ENCODE results near the gene BIRC5. TPM values are rescaled to one million over a fixed set of nuclear protein-coding genes. Genes with fewer than 3 reads are reported as not detected.
"Not testable (repeated sequence)": the region's sequence is repeated elsewhere in the genome, so short reads cannot be mapped to it uniquely, and the experiment has no call there.

BIRC5 gene
- total RNA-seq, 1 donor from 2014 or later = 11.0 TPM

GRCh38 chr17:78249074-78249817 is 35.2 kb downstream of the BIRC5 start:
- Histone ChIP-seq H3K4me3 (ENCODE audit: low read length in 3 of 3) (no peak overlapping the region), H3K9me3 (ENCODE audit: control insufficient read depth in 3 of 3, low read length in 3 of 3) (no peaks in the 10 kb centered on the region), H3K4me1 (ENCODE audit: control insufficient read depth in 3 of 3, insufficient read depth in 3 of 3, low read length in 3 of 3) (peaks cover 14 to 25% (median 15%) of the 10 kb centered on the region in 3 donors), H3K36me3 (ENCODE audit: control insufficient read depth in 3 of 3, insufficient read depth in 3 of 3, low read length in 3 of 3) (no peaks in the 10 kb centered on the region), H3K9ac (ENCODE audit: low read depth in 1 of 3, low read length in 3 of 3) (no peak overlapping the region), H3K27ac (ENCODE audit: low read depth, low read length) (no peak overlapping the region), H3K27me3 (ENCODE audit: control insufficient read depth in 3 of 3, insufficient read depth in 3 of 3, low read length in 3 of 3) (peaks cover 0 to 3% (median 0%) of the 10 kb centered on the region in 3 donors)

GRCh38 chr17:78249818-78250806 is 36.1 kb downstream of the BIRC5 start:
- Histone ChIP-seq H3K36me3 (ENCODE audit: control insufficient read depth in 3 of 3, insufficient read depth in 3 of 3, low read length in 3 of 3) (no peaks in the 10 kb centered on the region), H3K27me3 (ENCODE audit: control insufficient read depth in 3 of 3, insufficient read depth in 3 of 3, low read length in 3 of 3) (peaks cover 0 to 3% (median 0%) of the 10 kb centered on the region in 3 donors), H3K27ac (ENCODE audit: low read depth, low read length) (no peak overlapping the region), H3K9me3 (ENCODE audit: control insufficient read depth in 3 of 3, low read length in 3 of 3) (no peaks in the 10 kb centered on the region), H3K4me1 (ENCODE audit: control insufficient read depth in 3 of 3, insufficient read depth in 3 of 3, low read length in 3 of 3) (peaks cover 14 to 25% (median 15%) of the 10 kb centered on the region in 3 donors), H3K9ac (ENCODE audit: low read depth in 1 of 3, low read length in 3 of 3) (no peak overlapping the region), H3K4me3 (ENCODE audit: low read length in 3 of 3) (no peak overlapping the region)

GRCh38 chr17:78250891-78251772 is 37.1 kb downstream of the BIRC5 start:
- Histone ChIP-seq H3K27ac (ENCODE audit: low read depth, low read length) (no peak overlapping the region), H3K9ac (ENCODE audit: low read depth in 1 of 3, low read length in 3 of 3) (peak overlapping the region in 2 of 3 donors; percentile 43 to 57)

GRCh38 chr17:78251773-78252103 is 37.7 kb downstream of the BIRC5 start:
- Histone ChIP-seq H3K27ac (ENCODE audit: low read depth, low read length) (no peak overlapping the region), H3K36me3 (ENCODE audit: control insufficient read depth in 3 of 3, insufficient read depth in 3 of 3, low read length in 3 of 3) (no peaks in the 10 kb centered on the region), H3K4me3 (ENCODE audit: low read length in 3 of 3) (no peak overlapping the region), H3K9ac (ENCODE audit: low read depth in 1 of 3, low read length in 3 of 3) (no peak overlapping the region), H3K9me3 (ENCODE audit: control insufficient read depth in 3 of 3, low read length in 3 of 3) (no peaks in the 10 kb centered on the region), H3K27me3 (ENCODE audit: control insufficient read depth in 3 of 3, insufficient read depth in 3 of 3, low read length in 3 of 3) (peaks cover 0 to 3% (median 0%) of the 10 kb centered on the region in 3 donors), H3K4me1 (ENCODE audit: control insufficient read depth in 3 of 3, insufficient read depth in 3 of 3, low read length in 3 of 3) (peaks cover 14 to 25% (median 18%) of the 10 kb centered on the region in 3 donors)

More at GRCh38 chr17:78250891-78251772, 37.1 kb downstream of the BIRC5 start:
- H3K36me3 ChIP-seq (ENCODE audit: control insufficient read depth in 3 of 3, insufficient read depth in 3 of 3, low read length in 3 of 3) = no peaks in the 10 kb centered on the region
- peak overlapping the region in 1 of 3 donors; percentile 26 for H3K4me3 ChIP-seq (ENCODE audit: low read length in 3 of 3)
- no peaks in the 10 kb centered on the region for H3K9me3 ChIP-seq (ENCODE audit: control insufficient read depth in 3 of 3, low read length in 3 of 3)
- peaks cover 14 to 25% (median 18%) of the 10 kb centered on the region in 3 donors for H3K4me1 ChIP-seq (ENCODE audit: control insufficient read depth in 3 of 3, insufficient read depth in 3 of 3, low read length in 3 of 3)
- H3K27me3 ChIP-seq (ENCODE audit: control insufficient read depth in 3 of 3, insufficient read depth in 3 of 3, low read length in 3 of 3) = peaks cover 0 to 3% (median 0%) of the 10 kb centered on the region in 3 donors

- H3K27me3 ChIP-seq (ENCODE audit: control insufficient read depth in 3 of 3, insufficient read depth in 3 of 3, low read length in 3 of 3) = peaks cover 0 to 3% (median 0%) of the 10 kb centered on the region in 3 donors
- H3K36me3 ChIP-seq (ENCODE audit: control insufficient read depth in 3 of 3, insufficient read depth in 3 of 3, low read length in 3 of 3) = no peaks in the 10 kb centered on the region
- H3K27ac ChIP-seq (ENCODE audit: low read depth, low read length) = no peak overlapping the region
- peaks cover 14 to 25% (median 18%) of the 10 kb centered on the region in 3 donors for H3K4me1 ChIP-seq (ENCODE audit: control insufficient read depth in 3 of 3, insufficient read depth in 3 of 3, low read length in 3 of 3)
- H3K9me3 ChIP-seq (ENCODE audit: control insufficient read depth in 3 of 3, low read length in 3 of 3) = no peaks in the 10 kb centered on the region
- no peak overlapping the region for H3K9ac ChIP-seq (ENCODE audit: low read depth in 1 of 3, low read length in 3 of 3)
- H3K4me3 ChIP-seq (ENCODE audit: low read length in 3 of 3) = no peak overlapping the region
These were observed 38.1 kb downstream of the BIRC5 start for GRCh38 chr17:78252111-78252634.

GRCh38 chr17:78252701-78253635 is 38.9 kb downstream of the BIRC5 start:
- no peaks in the 10 kb centered on the region for H3K36me3 ChIP-seq (ENCODE audit: control insufficient read depth in 3 of 3, insufficient read depth in 3 of 3, low read length in 3 of 3)
- no peaks in the 10 kb centered on the region for H3K9me3 ChIP-seq (ENCODE audit: control insufficient read depth in 3 of 3, low read length in 3 of 3)
- peak overlapping the region in 1 of 3 donors; percentile 25 for H3K9ac ChIP-seq (ENCODE audit: low read depth in 1 of 3, low read length in 3 of 3)
- no peak overlapping the region for H3K27ac ChIP-seq (ENCODE audit: low read depth, low read length)
- H3K27me3 ChIP-seq (ENCODE audit: control insufficient read depth in 3 of 3, insufficient read depth in 3 of 3, low read length in 3 of 3) = peaks cover 0 to 3% (median under 1%) of the 10 kb centered on the region in 3 donors
- no peak overlapping the region for H3K4me3 ChIP-seq (ENCODE audit: low read length in 3 of 3)
- H3K4me1 ChIP-seq (ENCODE audit: control insufficient read depth in 3 of 3, insufficient read depth in 3 of 3, low read length in 3 of 3) = peaks cover 16 to 27% (median 18%) of the 10 kb centered on the region in 3 donors

- Histone ChIP-seq H3K9ac (ENCODE audit: low read depth in 1 of 3, low read length in 3 of 3) (peak overlapping the region; percentile 92 to 97 (median 93)), H3K4me3 (ENCODE audit: low read length in 3 of 3) (peak overlapping the region; percentile 77 to 94 (median 91)), H3K4me1 (ENCODE audit: control insufficient read depth in 3 of 3, insufficient read depth in 3 of 3, low read length in 3 of 3) (peaks cover 21 to 32% (median 22%) of the 10 kb centered on the region in 3 donors)
- not testable (repeated sequence) for H3K27me3 ChIP-seq (ENCODE audit: control insufficient read depth in 3 of 3, insufficient read depth in 3 of 3, low read length in 3 of 3); H3K9me3 ChIP-seq (ENCODE audit: control insufficient read depth in 3 of 3, low read length in 3 of 3); H3K36me3 ChIP-seq (ENCODE audit: control insufficient read depth in 3 of 3, insufficient read depth in 3 of 3, low read length in 3 of 3); H3K27ac ChIP-seq (ENCODE audit: low read depth, low read length)
These were observed 39.5 kb downstream of the BIRC5 start for GRCh38 chr17:78253636-78253945.

GRCh38 chr17:78253946-78254672 is 40.1 kb downstream of the BIRC5 start:
- Histone ChIP-seq H3K9me3 (ENCODE audit: control insufficient read depth in 3 of 3, low read length in 3 of 3) (no peaks in the 10 kb centered on the region), H3K36me3 (ENCODE audit: control insufficient read depth in 3 of 3, insufficient read depth in 3 of 3, low read length in 3 of 3) (no peaks in the 10 kb centered on the region), H3K27ac (ENCODE audit: low read depth, low read length) (peak overlapping the region; percentile 84), H3K27me3 (ENCODE audit: control insufficient read depth in 3 of 3, insufficient read depth in 3 of 3, low read length in 3 of 3) (peaks cover 0 to 6% (median 3%) of the 10 kb centered on the region in 3 donors), H3K4me1 (ENCODE audit: control insufficient read depth in 3 of 3, insufficient read depth in 3 of 3, low read length in 3 of 3) (peaks cover 21 to 32% (median 22%) of the 10 kb centered on the region in 3 donors), H3K4me3 (ENCODE audit: low read length in 3 of 3) (peak overlapping the region; percentile 77 to 94 (median 91)), H3K9ac (ENCODE audit: low read depth in 1 of 3, low read length in 3 of 3) (peak overlapping the region; percentile 92 to 97 (median 93))
